ENCODE results near the gene EYA3.

- TF ChIP-seq CTCF (IDR thresholded peaks at IDR 0.05; ENCODE audit: low read depth, low read length, poor library complexity, severe bottlenecking) (no peak), EZH2phosphoT487 (IDR thresholded peaks at IDR 0.05; ENCODE audit: borderline replicate concordance, low read length) (no peak)
These were observed 152.7 kb downstream of the EYA3 start for GRCh38 chr1:27935721-27936120.

All from DOHH2 (cell line).